HG03520 (cell line): ENCODE data around the gene KDM4C.
"Not testable (repeated sequence)": the region's sequence is repeated elsewhere in the genome, so short reads cannot be mapped to it uniquely, and the experiment has no call there.

Experiments used
- ATAC-seq: cut with Tn5 transposase; IDR thresholded peaks from one replicate; pipeline ENCODE4 v1.9.1; 2021; ENCODE audit warnings: mild to moderate bottlenecking, moderate library complexity; ENCODE audit not compliant: unreplicated experiment

KDM4C gene

DNA sequence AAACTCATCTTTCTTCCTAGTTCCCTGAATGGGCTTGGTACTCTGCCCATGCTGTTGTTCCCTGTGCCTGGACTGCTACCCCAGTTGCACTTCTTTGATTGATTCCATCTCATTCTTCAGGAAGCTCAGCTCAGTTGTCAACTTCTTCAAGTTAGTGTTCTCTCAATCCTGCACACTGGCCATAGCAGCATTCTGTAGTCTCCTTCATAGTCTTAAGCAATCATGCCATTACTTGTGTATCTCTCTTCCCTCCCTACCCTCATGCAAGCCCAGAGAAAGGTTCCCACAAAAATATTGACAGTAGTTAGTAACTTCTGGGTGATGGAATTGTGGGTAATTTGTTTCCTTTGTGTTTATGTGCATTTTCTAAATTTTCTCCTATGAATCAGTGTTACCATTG, 5.5 kb downstream of the KDM4C start:
- no peak for ATAC-seq

DNA sequence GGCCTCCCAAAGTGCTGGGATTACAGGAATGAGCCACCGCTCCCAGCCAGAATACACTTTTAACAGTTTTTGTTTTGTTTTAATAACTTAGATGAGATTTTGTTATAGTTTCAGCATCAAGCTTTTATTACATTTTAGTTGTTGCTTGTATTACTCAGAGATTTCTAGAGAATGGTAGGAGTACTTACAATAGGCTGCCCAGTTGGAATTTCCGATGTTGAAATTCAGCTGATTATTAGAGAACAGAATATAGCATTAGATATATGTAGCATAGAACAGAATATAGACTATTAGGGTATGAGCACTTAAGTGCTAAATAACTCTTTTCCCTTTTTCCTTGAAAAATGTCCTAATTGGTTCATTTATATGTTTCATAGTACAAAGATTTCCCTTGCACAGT, 6.2 kb downstream of the KDM4C start:
- ATAC-seq = no peak

DNA sequence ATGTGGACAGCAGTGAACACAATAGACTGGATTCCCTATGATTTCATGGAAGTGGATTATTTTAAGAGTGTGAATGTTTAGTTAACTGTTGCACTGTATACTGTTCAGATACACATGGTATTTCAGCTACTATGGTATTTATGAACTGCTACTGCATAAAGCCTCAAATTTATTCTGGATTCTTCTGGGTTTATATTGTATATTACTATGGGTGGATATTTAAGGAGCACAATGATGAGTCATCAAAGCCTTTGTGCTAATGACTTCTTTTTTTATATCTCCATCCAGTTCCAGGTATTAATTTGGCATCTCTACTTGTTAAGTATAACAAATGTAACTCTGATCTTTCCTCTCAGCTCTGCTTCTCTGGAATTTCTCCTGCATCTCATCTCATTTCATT, 6.8 kb downstream of the KDM4C start:
- ATAC-seq = no peak

DNA sequence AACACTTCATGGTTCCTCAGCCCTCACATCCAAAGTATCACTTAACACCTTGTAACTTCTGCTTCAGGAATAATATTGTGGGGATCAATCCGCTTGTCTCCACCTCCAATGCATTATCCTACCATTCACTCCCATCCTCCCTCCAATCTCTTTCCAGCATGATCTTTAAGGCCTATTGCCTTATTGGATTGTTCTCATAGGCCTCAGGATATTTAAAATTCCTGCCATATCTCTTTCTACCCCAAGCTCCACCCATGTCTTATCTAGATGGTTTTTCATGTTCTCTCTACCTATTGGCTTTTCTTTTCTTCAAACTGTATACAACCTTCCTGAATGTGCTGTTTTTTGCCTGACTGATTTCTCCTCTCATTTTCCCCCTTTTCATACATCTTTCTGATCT, 7.2 kb downstream of the KDM4C start:
- ATAC-seq = no peak

DNA sequence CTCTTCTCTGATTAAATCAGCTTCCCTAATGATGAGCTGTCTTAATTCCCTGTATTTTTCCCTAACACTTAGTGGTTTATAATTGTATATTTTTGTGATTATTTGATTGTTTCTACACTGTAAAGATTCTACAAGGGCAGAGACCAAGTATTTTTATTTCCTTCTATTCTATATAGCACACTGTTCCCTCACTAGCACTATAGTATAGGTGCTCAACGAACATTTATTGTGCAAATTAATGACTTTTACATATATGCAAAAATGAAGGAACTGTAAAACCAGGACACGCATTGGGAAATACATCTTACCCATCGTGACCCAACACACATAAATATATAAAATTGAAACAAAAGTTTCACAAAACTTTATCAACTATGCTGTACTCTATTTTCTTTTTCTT, 7.6 kb downstream of the KDM4C start:
- no peak for ATAC-seq

DNA sequence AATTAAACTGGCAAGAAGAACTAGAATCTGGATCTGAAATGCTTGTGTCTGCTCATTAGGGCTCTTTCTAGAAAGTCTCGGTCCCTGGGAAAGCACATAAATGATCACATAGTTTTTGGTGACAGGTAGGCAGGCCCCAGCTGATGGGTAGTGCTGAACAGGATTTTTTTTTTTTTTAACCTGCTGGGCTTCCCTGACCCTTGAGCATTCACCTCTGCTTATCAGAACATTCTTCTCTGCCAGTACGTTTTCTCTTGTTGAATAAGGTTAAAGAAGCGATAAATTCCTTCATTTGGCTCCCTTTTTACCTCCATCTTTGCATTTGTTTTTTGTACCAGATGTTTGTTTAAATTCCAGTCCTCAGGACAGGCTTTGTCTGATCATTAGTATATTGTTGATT, 8.8 kb downstream of the KDM4C start:
- ATAC-seq = no peak

DNA sequence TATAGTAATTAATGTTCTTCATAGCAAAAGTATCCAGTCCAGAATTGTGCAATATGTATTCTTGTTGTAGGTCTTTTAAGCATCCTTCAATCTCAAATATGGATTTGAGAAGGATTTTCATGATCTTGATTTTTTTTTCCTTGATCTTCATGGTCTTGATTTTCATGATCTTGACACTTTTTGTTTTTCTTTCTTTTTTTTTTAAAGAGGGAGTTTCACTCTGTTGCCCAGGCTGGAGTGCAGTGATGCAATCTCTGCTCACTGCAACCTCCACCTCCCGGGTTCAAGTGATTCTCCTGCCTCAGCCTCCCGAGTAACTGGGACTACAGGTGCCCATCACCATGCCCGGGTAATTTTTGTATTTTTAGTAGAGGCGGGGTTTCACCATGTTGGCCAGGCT, 10.8 kb downstream of the KDM4C start:
- not testable (repeated sequence) for ATAC-seq

DNA sequence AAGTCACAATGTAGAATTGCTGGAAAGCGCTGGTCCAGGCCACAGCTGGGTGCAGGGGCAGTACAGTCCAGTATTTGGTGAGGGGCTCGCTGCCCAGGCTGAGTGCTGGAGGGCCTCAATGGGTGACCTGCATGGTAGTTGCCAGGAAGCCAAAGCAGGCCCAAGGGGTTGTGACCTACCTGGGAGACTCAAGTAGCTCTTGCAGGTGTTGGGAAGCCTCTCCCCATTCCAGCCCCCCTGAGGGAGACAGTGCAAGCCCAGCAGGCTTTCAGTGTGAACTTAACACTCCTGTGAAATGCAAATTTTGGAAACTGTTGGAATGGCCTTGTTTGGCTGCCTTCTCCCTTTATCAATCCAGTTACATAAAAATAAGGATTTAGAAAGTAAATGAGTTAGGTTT, 13.9 kb downstream of the KDM4C start:
- ATAC-seq = no peak

DNA sequence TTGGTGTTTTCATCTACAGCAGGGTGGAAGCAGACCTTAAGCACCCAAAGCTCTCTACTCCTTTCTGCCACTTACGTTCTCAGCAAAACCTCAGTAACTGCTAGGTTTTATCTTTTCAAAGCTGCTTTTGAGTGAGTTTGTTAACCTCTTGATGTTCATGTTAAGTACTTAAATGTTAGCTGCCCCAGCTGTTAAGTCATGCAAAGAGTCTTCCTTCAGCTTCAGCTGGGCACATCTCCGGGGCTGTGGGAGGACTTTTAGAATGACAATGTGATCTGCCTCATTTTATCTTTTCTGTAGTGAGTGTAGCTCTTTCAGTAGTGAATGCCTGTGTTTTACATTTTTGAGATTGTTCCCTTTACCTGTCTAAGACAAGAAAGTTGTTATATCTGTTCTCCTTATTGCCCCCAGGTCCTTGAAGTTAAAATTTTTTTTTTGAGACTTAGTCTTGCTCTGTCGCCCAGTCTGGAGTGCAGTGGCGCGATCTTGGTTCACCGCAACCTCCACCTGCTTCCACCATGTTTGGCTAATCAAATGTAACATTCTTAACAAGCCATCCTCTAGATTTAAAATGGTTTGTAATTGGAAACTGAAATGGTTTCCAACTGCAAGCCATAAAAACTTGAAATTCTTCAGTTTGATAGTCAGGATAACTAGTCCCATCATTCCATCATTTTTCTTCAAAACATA, 19.6 kb downstream of the KDM4C start:
- no peak for ATAC-seq

DNA sequence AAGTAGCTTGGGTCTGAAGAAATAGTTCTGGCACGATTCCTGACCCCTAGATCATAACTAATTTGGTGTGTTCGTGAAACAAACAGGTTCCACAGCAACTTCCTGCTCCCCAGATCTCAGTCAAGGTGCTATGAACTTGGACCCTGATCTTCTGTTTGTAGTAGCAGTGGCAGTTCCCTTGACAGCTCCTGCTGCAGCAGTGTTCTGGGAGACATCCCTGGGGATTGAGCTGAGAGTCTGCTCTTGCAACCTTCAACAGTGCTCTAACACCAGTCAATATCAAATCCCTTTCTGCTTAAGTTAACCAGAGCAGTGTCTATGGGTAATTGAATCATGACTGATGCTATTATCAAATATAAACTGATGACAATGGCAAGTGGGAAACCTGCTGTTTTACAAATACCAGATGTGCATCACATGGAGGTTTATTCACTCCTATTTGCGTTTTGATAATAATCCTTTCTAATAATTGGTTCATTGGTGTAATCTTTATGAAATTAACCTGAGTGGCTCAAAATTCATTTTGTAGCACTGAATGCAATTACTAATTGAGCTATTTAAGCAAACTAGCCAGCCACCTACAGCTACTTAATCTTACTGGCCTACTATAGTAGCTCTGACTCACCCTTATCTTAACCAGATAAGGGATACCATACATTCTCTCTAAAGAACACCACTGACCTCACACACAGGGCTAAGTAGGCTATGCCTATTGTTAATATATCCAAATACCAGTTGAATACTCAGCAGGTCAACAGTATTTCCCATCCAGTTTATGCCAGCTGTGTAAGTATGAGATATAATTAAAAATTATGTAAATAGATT, 21.9 kb downstream of the KDM4C start:
- ATAC-seq = no peak

DNA sequence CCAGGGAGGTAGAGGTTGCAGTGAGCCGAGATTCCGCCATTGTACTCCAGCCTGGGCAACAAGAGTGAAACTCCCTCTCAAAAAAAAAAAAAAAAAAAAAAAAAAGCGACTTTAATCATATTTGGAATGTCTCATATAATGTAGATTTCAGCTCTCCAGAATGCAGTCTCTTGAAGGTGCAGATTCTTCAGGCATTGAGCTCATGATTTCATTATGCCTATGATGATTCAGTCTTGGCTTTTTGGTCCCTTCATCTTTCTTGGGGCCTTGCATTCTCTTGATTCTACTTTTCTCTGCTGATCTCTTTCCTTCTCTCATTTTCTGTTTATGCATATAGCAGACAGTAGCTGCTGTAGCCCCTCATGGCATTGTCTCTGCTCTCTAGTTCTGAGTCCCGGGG, 22.9 kb downstream of the KDM4C start:
- no peak for ATAC-seq

DNA sequence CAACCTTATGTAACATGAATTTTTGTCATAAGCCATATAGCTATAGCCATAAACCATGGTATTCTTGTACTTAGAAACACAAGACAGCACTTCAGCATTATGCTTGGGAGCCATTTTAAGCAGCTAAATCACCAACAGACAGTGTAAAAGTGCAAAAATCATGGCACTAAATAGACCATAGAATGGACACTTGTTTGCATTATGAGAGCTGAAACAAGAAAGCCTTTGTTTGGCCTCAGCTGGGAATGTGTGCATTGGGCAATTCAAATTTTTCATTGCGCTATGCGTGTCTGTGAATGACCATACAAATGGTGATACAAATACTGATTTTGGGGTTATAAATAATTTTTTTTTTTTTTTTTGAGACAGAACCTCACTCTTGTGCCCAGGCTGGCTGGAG, 23.7 kb downstream of the KDM4C start:
- ATAC-seq = no peak

DNA sequence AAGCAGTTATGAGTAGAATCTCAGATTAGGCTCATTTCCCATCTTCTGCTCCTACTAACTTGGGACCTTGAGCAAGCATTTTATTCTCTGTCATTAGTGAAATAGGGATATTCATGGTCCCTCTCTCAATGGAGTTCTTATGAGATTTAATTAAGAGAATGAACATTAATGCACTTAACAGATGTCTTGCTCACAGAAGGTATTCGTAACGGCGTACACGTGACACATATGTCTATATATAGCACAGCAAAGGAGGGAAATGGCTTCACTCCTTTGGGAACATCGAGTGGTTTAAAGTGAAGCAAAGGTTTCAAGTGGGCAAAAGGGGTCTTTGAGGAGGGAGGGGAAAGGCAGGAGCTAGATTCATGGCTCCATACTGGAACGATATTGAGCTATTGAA, 24.6 kb downstream of the KDM4C start:
- ATAC-seq = no peak

DNA sequence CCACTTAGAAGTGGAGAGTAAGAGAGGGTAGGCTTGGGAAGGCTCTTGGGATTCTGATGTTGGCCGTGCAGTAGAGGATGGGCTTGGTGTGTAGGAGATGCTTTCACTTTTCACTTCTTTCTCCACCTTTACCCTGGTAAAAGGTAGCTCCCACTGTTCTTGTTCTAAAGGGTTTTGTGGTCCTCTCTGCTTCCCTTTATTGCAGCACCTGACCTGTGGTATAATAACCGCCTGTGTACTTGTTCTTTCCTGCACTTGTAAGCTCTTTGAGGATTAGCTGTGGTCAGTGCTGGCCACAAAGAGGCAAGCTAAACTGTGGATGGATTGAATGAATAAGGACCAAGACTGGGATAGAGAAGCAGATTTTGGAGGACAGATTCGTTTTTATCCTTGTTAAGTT, 25.2 kb downstream of the KDM4C start:
- no peak for ATAC-seq

DNA sequence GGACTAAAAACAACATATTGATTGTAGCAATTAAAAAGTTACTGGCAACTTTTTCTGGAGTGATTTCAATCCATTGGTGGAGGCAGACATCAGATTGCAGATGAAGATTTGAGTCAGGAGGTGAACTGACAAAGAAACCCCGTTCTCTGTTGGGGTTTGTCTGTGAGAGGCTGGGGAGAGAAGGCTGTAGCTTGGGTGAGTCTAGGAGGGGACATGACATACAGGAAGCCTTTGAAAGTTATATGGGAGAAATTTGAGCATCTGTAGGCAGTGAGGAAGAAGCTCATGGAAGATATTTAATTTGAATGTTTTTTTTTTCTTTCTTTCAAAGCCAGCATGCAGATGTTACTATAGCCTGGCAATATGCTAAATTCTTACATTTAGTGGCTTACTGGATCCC, 26.0 kb downstream of the KDM4C start:
- no peak for ATAC-seq

DNA sequence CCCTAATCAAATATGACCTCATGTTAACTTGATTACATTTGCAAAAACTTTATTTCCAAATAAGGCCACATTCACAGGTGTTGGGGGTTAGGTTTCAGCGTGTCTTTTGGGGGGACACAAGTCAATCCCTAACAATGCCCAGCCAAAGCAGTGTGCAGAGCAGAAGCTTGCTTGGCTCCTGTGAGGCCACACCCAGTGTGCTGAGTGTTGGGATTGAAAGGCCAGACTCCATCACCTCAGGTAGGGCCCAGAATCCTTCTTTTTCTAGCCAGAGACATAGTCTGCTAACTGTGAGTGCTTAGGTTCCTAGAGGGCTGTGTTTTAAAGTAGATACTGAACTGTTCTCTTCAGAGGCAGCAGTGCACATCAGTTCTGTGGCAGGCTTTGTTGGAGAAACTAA, 27.9 kb downstream of the KDM4C start:
- ATAC-seq = no peak

DNA sequence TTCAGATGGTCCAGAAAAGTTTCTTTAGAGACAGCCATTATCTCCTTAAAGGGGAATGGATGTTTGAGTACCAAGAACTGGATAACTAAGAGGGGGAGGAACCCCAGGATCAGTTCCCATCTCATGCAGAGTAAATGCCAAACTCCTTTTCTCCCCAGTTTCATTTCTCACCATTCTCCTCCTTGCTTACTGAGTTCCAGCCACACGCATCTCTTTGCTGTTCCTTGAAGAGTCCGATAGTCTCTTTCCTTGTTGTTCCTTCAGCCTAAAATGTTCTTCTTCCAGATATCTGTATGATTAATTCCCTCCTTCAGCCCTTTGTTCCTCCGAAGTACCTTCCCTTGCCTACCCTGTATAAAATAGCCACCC, 30.0 kb downstream of the KDM4C start:
- ATAC-seq = no peak

DNA sequence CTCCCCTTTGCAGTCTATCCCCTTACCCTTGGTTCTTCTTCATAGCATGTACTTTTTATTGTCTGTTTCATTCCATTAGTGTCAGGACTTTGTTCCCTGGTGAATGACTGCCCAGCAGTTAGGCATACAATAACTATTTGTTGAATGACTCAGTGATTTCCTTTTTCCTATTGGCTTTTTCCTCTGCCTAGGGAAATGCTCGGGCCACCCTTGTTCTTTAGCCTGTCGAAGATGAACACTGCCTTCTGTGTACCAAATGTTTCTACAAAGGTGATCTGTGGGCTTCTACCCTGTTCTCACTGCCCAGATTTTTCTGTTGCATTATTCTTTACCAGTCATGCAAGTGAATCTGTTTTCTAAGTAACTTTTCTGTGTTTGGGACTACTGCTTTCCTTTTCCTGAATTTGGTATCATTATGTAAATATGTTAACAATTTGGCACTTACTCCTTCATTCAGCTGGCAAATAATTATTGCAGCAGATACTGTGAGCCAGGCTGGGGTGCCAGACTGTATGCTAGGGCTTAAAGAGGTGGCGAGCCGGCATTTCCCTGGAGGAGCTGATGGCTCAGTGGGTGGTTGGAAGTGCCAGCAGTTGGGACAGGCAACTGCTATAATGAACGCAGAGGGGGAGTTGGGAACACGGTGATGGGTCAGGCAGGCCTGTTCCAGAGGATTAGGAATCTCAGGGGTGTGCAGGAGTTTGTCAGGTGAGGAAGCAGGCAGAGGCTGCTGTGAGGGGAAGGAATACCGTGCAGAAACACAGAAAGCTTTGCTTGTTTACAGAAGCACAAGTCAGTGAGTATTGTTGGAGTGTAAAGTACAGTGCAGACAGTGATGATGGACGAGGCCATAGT, 30.6 kb downstream of the KDM4C start:
- no peak for ATAC-seq

DNA sequence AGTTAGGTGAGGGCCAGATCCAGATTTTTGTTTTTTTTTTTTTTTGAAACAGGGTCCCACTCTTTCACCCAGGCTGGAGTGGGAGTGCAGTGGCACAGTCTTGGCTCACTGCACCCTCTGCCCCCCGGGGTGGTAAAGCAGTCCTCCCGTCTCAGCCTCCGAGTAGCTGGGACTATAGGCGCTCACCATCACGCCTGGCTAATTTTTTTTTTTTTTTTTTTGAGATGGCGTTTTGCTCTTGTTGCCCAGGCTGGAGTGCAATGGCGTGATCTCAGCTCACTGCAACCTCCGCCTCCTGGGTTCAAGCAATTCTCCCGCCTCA, 31.2 kb downstream of the KDM4C start:
- not testable (repeated sequence) for ATAC-seq

DNA sequence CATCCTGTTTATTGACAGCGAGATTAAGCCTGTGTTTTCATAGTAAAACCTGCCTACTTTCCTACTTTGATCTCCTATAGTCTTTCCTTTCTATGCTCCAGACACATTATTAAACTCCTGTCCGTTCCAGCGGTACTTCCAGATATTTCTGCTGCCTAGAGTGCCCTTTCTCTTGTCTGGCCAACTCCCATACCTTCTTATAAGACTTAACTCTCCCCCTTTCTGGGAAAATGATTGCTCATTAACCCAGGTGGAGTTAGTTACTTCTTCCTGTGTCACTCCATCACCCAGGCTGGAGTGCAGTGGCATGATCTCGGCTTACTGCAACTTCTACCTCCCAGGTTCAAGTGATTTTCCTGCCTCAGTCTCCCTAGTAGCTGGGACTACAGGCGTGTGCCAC, 33.1 kb downstream of the KDM4C start:
- no peak for ATAC-seq

DNA sequence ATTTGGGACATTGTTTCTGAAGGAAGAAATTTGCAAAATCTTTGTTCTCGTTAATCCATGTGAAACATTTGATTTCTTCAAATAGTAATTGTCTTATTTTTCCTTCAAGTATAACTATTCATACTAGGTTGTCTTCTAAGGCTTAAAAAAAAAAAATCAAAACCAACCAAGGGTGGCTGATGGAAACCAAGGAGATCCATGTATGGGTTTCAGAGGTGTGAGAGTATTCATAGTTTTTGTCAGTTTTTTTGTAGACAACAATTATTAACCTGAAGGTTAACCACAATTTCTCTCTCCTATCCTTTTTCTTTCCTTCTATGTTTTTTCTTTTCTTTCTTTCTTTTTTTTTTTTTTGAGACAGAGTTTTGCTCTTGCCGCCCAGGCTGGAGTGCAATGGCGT, 35.4 kb downstream of the KDM4C start:
- no peak for ATAC-seq

DNA sequence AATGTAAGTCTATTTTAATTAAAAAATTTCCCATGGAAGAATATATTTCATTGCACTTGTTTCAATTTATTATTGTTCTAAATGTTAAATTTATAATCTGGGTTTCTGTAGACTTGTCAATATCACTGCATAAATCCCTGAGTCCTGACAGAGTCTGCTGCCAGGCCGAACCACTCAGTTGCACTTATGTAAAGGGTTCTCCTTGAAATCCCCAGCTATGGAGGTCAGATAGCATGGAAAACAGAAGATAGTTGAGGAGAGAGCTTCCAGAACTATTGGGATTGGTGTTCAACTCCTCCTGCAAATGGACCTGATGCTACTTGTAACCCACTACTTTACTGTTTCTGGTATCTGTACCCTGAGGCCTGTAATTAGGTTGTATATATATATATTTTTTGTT, 37.2 kb downstream of the KDM4C start:
- no peak for ATAC-seq
